ENCODE measurements around the gene TBC1D9B. TPM values are rescaled to one million over a fixed set of nuclear protein-coding genes. Genes with fewer than 3 reads are reported as not detected.

Gene TBC1D9B
- 10 to 100 TPM; 64.6 to 90.7 (median 73.4) TPM for total RNA-seq (2021; fragmentation: NEBNext Ultra II Directional; extraction: Animal tissue kit (Norgen Biotek cat#: 25700))
- long read RNA-seq, full-length matches to known transcripts: 28 of 68 reads
- long read RNA-seq, partial matches to known transcripts: 34 of 68 reads
- long read RNA-seq, other reads (novel, unspliced or antisense): 6 of 68 reads

- Mint-ChIP-seq H3K27me3 (ENCODE audit: insufficient read depth) (no peaks in the 10 kb centered on the region; the same call in 1 of the 2 replicates), H3K4me1 (ENCODE audit: low read depth) (peaks cover 9% of the 10 kb centered on the region; the same call in 1 of the 2 replicates), H3K36me3 (ENCODE audit: low read depth) (peaks cover 6% of the 10 kb centered on the region; the same call in 1 of the 2 replicates), H3K27ac (peak within 1 kb of the TSS; percentile 83), H3K4me3 (peak within 1 kb of the TSS; percentile 93), H3K9me3 (no peaks in the 10 kb centered on the region)
- peak; percentile 40 for DNase-seq
- peak; percentile 60 for TF ChIP-seq CTCF (IDR thresholded peaks at IDR 0.05)
These were observed at the start of gene TBC1D9B for GRCh38 chr5:179907556-179908324. TSS of gene TBC1D9B (minus strand) at chr5:179907897. CDS start at chr5:179907821, 76 bp downstream.

GRCh38 chr5:179955630-179956029 lies 47.9 kb upstream of the TBC1D9B start:
- H3K27ac Mint-ChIP-seq: no peak overlapping the region
- no peaks in the 10 kb centered on the region for H3K36me3 Mint-ChIP-seq (ENCODE audit: low read depth)
- no peak overlapping the region for H3K4me3 Mint-ChIP-seq
- H3K9me3 Mint-ChIP-seq: no peaks in the 10 kb centered on the region; the same call in 1 of the 2 replicates
- H3K27me3 Mint-ChIP-seq (ENCODE audit: insufficient read depth): peaks cover 5% of the 10 kb centered on the region; the same call in 1 of the 2 replicates
- no peak for TF ChIP-seq CTCF (IDR thresholded peaks at IDR 0.05)
- no peaks in the 10 kb centered on the region for H3K4me1 Mint-ChIP-seq (ENCODE audit: low read depth)
- no peak for DNase-seq

- H3K9me3 Mint-ChIP-seq: no peaks in the 10 kb centered on the region; the same call in 1 of the 2 replicates
- peaks cover 5% of the 10 kb centered on the region; the same call in 1 of the 2 replicates for H3K27me3 Mint-ChIP-seq (ENCODE audit: insufficient read depth)
- DNase-seq: no peak
- no peaks in the 10 kb centered on the region for H3K4me1 Mint-ChIP-seq (ENCODE audit: low read depth)
- H3K36me3 Mint-ChIP-seq (ENCODE audit: low read depth): no peaks in the 10 kb centered on the region
- no peak overlapping the region for H3K4me3 Mint-ChIP-seq
- no peak overlapping the region for H3K27ac Mint-ChIP-seq
- no peak for TF ChIP-seq CTCF (IDR thresholded peaks at IDR 0.05)
These were observed 47.4 kb upstream of the TBC1D9B start for GRCh38 chr5:179955062-179955461.

DNA sequence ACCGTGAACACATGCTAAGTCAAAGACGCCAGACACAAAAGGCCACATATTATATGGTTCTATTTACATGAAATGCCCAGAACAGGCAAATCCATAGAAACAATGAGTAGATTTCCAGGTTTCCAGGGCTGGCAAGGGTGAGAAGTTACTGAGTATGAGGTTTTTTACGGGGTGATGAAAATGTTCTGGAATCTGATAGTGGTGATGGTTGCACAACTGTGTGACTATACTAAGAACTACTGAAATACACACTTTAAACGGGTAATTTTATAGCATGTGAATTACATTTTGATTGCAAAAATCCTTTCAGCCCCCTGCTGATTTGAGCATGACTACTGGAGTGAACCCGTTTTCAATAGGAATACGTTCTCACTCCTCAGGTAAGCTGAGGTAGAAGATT lies 46.7 kb upstream of the TBC1D9B start:
- Mint-ChIP-seq H3K36me3 (ENCODE audit: low read depth) (no peaks in the 10 kb centered on the region), H3K27ac (no peak overlapping the region), H3K27me3 (ENCODE audit: insufficient read depth) (peaks cover 5% of the 10 kb centered on the region; the same call in 1 of the 2 replicates), H3K4me3 (no peak overlapping the region), H3K4me1 (ENCODE audit: low read depth) (no peaks in the 10 kb centered on the region), H3K9me3 (no peaks in the 10 kb centered on the region; the same call in 1 of the 2 replicates)
- no peak for TF ChIP-seq CTCF (IDR thresholded peaks at IDR 0.05)
- peak; percentile 4 for DNase-seq

DNA sequence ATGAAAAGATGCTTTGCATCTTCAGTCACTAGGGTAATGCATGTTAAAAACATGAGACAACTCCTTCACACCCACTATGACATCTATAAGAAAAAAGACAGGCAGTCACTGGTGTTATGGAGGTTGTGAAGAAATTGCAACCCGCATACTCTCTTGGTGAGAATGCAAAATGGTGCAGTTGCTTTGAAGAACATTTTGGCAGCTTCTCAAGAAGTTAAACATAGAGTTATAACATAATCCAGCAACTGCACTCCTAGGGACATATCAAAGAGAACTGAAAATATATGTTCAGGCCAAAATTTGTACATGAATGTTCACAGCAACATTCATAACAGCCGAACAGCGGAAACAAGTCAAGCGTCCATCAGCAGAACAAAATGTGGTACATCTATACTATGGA lies 46.3 kb upstream of the TBC1D9B start:
- H3K9me3 Mint-ChIP-seq: no peaks in the 10 kb centered on the region; the same call in 1 of the 2 replicates
- H3K36me3 Mint-ChIP-seq (ENCODE audit: low read depth): no peaks in the 10 kb centered on the region
- H3K27ac Mint-ChIP-seq: no peak overlapping the region
- no peak for TF ChIP-seq CTCF (IDR thresholded peaks at IDR 0.05)
- no peak for DNase-seq
- H3K4me3 Mint-ChIP-seq: no peak overlapping the region
- peaks cover 5% of the 10 kb centered on the region; the same call in 1 of the 2 replicates for H3K27me3 Mint-ChIP-seq (ENCODE audit: insufficient read depth)
- H3K4me1 Mint-ChIP-seq (ENCODE audit: low read depth): no peaks in the 10 kb centered on the region

All from HFFc6 (cell line).